Inflammatory macrophage treated with lipopolysaccharide for 4 hours (primary cell): ENCODE results near the gene PER2.
A peak's percentile ranks its signal among the peaks of the same experiment; 100 is the strongest.

Experiments
- DNase-seq: peaks from one replicate; pipeline ENCODE4 v3.0.0-alpha.2; 2020

The PER2 gene

DNA sequence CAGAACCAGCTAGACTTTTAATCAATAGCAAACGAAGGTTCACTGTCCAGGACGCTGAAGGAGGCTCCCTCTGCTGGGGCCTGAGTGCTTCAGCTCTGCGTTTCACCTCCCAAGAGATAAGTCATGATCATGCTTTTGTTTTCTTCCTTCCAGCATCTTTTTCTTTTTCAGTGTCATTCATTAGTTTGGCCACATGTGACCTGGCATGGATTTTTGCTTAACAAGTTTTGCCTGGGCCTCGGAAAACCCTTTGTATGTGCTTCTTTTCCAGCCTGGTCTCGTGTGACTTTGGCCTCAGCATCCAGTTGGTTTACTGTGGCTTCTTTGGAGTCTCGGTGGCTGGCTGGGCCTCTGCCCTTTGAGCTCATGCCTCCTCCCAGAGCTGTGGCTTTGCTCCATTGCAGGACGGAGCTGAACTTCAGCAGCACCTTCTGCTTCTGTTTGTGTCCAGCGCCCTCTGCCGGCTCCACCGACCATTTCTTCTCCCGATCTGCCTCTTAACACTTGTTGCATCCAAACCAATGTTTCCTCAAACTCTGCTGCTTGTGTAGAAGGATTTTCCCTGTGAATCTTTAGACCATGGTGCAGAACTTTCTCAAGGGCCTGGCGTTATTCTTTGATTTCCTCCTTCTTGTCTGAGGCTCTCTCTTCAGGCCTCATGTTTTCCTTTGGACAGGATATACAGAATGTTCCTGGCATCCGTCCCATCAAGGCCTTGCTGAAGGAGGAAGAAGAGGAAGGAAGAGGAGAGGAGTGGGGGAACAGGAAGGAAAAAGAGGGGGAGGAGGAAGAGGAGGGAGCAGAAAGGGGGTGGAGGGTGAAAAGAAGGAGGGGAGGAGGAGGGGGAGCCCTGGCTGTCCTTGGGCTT, 25.0 kb downstream of the PER2 start:
- DNase-seq: peak; percentile 83

DNA sequence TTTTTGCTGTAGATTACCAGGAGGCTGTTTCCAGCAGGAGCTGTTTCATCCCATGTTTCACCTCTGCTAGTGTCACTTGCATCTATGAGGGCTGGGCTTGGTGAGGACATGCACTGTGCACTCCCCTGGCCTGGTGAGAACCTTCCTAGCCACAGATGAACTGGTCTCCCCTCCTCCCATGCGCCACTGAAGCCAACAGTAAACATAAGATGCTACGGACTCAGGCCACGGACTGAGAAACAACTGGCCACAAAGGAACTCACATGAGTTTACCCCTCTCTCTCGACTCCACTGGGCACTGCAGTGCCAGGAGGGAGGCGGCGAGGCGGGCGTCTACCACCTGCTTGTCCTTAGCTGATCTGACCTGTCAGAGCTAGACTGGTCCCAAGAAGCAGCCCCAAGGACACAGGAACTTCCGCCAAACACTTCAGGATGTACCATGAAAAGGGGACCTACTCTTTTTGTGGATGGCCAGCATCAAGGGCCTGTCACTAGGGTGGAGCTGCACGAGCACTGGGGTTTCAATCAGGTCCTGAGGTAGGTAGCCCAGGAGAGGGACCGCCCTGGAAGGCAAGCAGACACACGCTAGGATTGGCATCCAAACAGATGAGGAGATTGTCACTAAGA, 25.8 kb downstream of the PER2 start:
- DNase-seq: no peak

DNA sequence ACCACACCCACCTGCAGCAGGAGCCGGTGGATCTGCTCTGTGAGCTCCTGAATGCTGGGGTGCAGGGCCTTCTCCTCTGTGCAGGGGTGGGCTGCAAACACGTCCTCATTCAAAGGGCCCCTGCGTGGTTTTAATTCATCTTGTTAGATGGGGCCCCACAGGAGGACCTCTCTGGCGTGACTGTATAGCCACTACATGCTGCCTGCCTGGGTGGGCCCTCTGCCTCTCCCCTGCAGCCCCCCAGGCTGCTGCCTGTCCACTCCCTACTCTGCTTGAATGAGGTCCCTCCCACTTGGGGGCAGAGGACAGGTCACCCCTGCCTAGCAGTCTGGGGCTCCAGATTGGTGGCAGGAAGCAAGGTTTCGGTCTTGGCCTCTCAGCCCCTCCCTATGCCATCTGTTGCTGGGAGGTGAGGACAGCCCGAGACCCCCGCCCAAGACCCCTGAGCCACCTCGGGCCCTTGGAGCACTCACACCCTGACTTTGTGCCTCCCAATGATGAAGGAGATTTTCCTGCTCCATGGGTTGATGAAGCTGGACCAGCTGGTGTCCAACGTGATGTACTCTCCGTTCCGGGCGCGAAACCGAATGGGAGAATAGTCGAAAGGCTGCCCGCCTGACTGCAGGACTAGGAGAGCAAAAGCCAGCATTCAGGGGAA, 26.6 kb downstream of the PER2 start:
- DNase-seq: no peak

DNA sequence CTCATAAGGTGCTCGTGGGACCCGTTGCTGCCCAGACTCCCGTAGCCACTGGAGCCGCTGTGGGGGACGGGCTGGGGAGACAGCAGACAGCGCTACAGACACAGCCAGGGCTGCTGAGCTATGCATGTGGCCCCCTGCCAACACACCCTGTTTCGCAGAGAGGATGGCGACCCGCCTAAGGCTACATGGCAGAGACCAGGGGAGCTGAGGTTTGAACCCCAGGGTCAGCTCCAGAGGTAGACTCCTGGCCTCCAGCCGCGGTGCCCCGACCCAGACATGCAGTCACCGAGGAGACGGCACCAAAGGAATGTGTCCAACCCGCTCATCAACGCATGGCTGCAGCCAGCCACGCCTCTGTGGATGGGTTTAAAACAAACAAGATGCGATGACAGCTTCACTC, 27.5 kb downstream of the PER2 start:
- no peak for DNase-seq

- no peak for DNase-seq
These were observed 29.1 kb downstream of the PER2 start for GRCh38 chr2:238259061-238260020.

DNA sequence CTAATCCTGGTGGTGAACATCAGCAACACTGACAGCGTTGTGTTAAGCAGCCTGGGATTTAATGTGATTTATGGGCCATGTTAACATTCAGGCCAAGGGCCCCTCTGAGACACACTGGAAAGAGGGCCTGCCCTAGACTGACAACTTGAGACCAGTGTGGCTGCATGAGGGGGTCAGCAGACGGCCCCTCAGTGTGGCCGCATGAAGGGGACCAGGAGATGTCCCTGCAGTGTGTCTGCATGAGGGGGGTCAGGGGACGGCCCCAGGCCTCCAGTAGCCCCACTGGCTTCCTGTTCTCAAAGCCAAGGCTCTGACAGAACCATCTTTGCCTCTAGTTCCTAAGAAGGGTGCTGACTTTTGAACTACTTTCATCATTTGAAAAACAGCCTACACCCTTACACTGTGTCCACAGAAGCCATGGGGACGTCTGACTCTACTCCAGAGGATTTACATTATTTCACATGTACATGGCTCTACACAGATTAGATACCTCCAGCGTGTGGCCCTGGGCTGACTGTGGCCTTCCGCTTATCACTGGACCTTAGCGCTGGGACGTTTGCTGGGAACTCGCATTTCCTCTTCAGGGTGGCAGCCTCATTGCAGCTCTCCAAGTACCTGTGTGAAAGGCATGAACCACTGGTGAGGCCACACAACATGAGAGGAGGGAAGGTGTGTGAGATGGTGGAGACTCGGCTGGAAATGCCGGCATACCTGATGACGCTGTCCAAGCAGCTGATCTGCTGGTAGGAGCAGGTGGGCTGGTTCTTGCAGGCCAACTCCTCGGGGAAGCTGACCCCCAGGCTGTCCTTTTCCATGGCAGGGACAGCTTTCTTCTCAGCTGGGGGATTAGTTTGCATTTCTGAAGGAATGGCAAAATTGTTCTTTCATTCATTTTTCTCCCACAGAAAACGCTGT, 30.4 kb downstream of the PER2 start:
- no peak for DNase-seq

DNA sequence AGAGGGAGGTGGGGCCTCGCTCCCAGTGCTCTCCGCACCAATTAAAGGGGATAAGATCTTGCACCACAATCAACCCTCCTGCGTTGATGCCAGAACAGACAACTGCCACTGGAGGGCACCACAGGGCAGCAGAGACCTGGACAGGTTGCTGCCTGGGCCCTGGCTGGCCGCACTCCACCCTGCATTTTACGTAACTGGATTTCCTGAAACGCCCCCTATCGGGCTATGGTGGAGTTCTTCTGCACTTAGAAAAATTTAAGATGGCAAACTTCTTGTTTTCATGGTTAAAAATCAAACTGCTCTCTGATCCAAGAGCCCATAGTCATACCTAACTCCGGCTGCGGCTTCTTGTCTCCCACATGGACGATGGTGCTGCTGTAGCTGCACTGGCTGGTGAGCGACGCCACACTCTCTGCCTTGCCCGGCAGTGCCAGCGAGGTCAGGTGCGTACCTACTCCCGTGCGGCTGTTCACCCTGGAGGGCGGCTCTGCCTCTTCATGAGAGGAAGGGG, 31.8 kb downstream of the PER2 start:
- peak; percentile 77 for DNase-seq

GRCh38 chr2:238256111-238256510, 32.3 kb downstream of the PER2 start:
- DNase-seq: no peak

- no peak for DNase-seq
These were observed 32.8 kb downstream of the PER2 start for GRCh38 chr2:238255636-238256035.

DNA sequence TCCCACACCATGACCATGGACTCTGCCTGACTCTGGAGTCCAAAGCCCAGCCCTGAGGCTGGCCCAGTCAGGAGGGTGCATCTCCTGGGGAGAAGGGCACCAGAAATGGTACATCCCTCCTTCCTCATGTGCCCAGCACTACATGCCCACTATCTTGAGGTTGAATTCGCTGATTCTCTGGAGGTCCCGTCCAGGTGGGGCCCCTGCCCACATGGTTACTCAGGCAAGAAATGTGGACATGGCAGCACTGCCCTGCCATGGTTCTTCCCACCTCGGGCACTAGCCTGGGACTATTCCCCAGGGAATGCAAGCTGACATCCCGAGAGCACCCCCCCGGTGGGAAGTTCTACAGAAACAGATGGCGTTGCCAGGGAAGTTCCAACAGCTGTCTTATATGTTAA, 33.3 kb downstream of the PER2 start:
- DNase-seq: no peak

- DNase-seq: no peak
These were observed 34.2 kb downstream of the PER2 start for GRCh38 chr2:238254095-238254723.

DNA sequence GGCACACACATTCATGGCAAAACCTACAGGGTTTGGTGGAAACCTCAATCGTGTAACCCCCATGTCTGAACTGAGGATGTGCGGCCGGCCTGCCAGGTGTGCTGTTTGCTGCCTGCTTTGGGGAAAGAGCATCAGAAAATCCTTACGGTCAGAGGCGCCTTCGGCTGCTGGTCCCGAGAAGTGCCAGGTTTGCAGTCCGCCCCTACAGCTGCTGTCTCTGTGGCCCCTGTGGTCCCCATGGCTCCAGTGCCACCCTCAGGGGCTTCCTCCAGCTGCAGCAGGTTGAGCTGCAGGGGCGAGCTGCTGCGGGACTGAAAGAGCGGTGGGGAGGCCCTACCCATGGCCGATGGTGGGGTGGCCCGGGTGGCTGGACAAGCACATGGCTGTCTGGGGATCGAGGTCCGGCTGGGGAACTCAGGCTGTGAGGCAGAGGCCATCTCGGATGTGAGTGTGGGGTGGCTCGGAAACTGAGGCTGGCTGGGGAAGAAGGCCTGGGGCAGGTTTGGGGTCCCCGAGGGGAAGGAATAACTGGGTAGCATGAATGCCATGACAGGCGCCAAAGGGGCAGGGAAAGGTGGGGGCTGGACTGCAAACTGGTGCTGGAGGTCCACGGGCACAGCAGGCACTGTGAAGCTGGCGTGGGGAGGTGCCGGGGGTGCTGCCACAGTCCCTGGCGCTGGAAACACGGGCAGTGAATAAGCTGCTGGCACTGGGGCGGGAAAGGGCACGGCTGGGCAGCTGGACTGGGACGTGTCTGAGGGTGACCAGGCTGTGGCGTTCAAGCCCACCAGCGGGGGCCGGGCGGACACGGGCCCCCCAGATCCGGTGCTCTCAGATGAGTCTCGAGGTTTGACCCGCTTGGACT, 35.4 kb downstream of the PER2 start:
- no peak for DNase-seq

- no peak for DNase-seq
These were observed 36.4 kb downstream of the PER2 start for GRCh38 chr2:238251986-238252385.

- DNase-seq: no peak
These were observed 37.1 kb downstream of the PER2 start for GRCh38 chr2:238251331-238251730.

- DNase-seq: no peak
These were observed 37.5 kb downstream of the PER2 start for GRCh38 chr2:238250896-238251295.

DNA sequence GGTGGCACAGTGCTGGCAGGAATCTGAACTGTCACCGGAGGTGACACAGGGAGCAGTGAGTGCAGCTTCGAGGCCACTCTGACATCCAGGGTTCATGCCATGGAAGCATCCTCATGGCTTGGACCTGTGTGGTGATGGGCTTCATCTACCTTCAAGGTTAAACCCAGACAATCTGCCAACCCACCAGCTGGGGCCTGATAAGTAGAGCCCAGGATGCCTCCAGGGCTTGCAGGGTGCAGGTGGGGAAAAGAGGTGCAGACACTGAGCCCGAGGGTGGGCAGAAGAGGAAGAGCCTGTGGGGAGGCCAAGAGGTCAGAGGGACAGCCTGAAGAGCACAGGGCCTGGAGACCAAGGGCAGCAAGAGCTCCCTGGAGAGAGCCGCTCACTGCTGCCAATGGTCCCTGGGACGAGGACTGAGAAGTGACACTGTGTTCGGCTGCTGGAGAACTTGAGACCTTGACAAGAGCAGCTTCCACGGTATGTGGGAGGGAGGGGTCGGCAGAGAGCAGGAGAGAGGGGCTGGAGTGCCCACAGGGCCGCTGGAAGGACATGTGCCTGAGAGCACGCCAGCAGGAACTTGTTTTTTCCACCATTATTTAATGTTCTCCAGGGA, 40.5 kb downstream of the PER2 start:
- DNase-seq: no peak

- no peak for DNase-seq
These were observed 41.2 kb downstream of the PER2 start for GRCh38 chr2:238247002-238247822.

DNA sequence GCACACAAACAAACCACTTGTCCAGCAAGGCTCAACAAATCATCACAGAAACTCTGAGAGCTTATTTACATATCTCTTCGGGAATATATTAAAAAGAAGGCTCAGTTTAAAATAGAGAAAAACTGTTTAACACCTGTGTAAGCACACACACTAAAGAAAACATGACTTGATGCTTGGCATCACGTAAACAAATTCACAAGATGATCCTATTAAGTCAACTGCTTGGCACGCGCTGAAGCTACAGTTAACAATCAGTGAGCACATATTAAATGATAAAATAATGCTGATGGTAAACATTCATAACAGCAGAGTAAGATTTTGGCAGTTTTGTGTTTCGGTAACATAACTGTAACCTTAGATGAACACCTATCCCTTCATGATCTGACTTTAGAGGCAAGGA, 44.3 kb downstream of the PER2 start:
- DNase-seq: no peak
